NCI-H2196 treated with DMSO at 0.1 percent for 48 hours (cell line): ENCODE measurements around the gene PSD2.

Source experiments
- DNase-seq: peaks from one replicate; lab custom pipeline; 2025; ENCODE audit not compliant: unreplicated experiment; lab: John Stamatoyannopoulos, UW

Gene PSD2

GRCh38 chr5:139872851-139873794 lies 77.5 kb downstream of the PSD2 start:
- DNase-seq: no peak

GRCh38 chr5:139875957-139876356 lies 80.3 kb downstream of the PSD2 start:
- DNase-seq: no peak

GRCh38 chr5:139877129-139877597 lies 81.6 kb downstream of the PSD2 start:
- no peak for DNase-seq

GRCh38 chr5:139878093-139878492 lies 82.5 kb downstream of the PSD2 start:
- no peak for DNase-seq

- DNase-seq: no peak
Observed at GRCh38 chr5:139880416-139881142, 85.0 kb downstream of the PSD2 start.

- no peak for DNase-seq
Observed at GRCh38 chr5:139881143-139881733, 85.6 kb downstream of the PSD2 start.

- no peak for DNase-seq
Observed at GRCh38 chr5:139882316-139882715, 86.7 kb downstream of the PSD2 start.

GRCh38 chr5:139882961-139883539 lies 87.4 kb downstream of the PSD2 start:
- DNase-seq: no peak

- no peak for DNase-seq
Observed at GRCh38 chr5:139884144-139884543, 88.5 kb downstream of the PSD2 start.

GRCh38 chr5:139884734-139885133 lies 89.1 kb downstream of the PSD2 start:
- no peak for DNase-seq

- DNase-seq: no peak
Observed at GRCh38 chr5:139885172-139885856, 89.7 kb downstream of the PSD2 start.

- DNase-seq: no peak
Observed at GRCh38 chr5:139885857-139886208, 90.2 kb downstream of the PSD2 start.

- no peak for DNase-seq
Observed at GRCh38 chr5:139886213-139886612, 90.6 kb downstream of the PSD2 start.

- no peak for DNase-seq
Observed at GRCh38 chr5:139888370-139888769, 92.8 kb downstream of the PSD2 start.

- DNase-seq: no peak
Observed at GRCh38 chr5:139889410-139889809, 93.8 kb downstream of the PSD2 start.

- no peak for DNase-seq
Observed at GRCh38 chr5:139893873-139894272, 98.3 kb downstream of the PSD2 start.
